GM23248 (cell line): Measurements from ENCODE around the gene KCND2. TPM values are rescaled to one million over a fixed set of nuclear protein-coding genes. Genes with fewer than 3 reads are reported as not detected.

Experiments used
- DNase-seq: peaks from one replicate; pipeline ENCODE4 v3.0.0-alpha.2; 2015
- H2AFZ ChIP-seq: fragments of 200-600 bp; sonication (generic); 2 replicates; pipeline ENCODE4 v1.6.1; 2016; ENCODE audit warnings: antibody characterized with exemption
- H3F3A ChIP-seq: fragments of 200-600 bp; sonication (generic); 2 replicates; pipeline ENCODE4 v1.6.1; 2016; ENCODE audit warnings: mild to moderate bottlenecking, antibody characterized with exemption, mixed run types; ENCODE audit not compliant: insufficient read depth
- H3K27ac ChIP-seq: fragments of 200-600 bp; sonication (generic); 2 replicates; pipeline ENCODE4 v1.5.1; 2016; ENCODE audit warnings: mild to moderate bottlenecking
- H3K27me3 ChIP-seq: fragments of 200-600 bp; sonication (generic); replicated peaks from 2 replicates; pipeline ENCODE4 v1.6.1; 2016; ENCODE audit warnings: mild to moderate bottlenecking; ENCODE audit not compliant: insufficient read depth
- H3K36me3 ChIP-seq: fragments of 200-600 bp; sonication (generic); 2 replicates; pipeline ENCODE4 v1.6.1; 2016; ENCODE audit warnings: low read depth, mild to moderate bottlenecking
- H3K4me1 ChIP-seq: fragments of 200-600 bp; sonication (generic); 2 replicates; pipeline ENCODE4 v1.6.1; 2016; ENCODE audit warnings: mild to moderate bottlenecking; ENCODE audit not compliant: insufficient read depth
- H3K4me2 ChIP-seq: fragments of 200-600 bp; sonication (generic); one replicate; pipeline ENCODE4 v1.6.1; 2016; ENCODE audit warnings: mild to moderate bottlenecking; ENCODE audit not compliant: unreplicated experiment
- H3K4me3 ChIP-seq: fragments of 200-600 bp; sonication (generic); 2 replicates; pipeline ENCODE4 v1.5.1; 2016; ENCODE audit warnings: mild to moderate bottlenecking
- H3K79me2 ChIP-seq: fragments of 200-600 bp; sonication (generic); 2 replicates; pipeline ENCODE4 v1.6.1; 2016; ENCODE audit warnings: mild to moderate bottlenecking; ENCODE audit not compliant: insufficient read depth
- H3K9ac ChIP-seq: fragments of 200-600 bp; sonication (generic); 2 replicates; pipeline ENCODE4 v1.6.1; 2016; ENCODE audit warnings: mild to moderate bottlenecking
- H3K9me2 ChIP-seq: fragments of 200-600 bp; sonication (generic); 2 replicates; pipeline ENCODE4 v1.6.1; 2016; ENCODE audit warnings: mixed run types, mild to moderate bottlenecking, moderate library complexity; ENCODE audit not compliant: insufficient read depth
- H3K9me3 ChIP-seq: fragments of 200-600 bp; sonication (generic); one replicate; pipeline ENCODE4 v1.6.1; 2017; ENCODE audit warnings: low read depth
- H4K20me1 ChIP-seq: fragments of 200-600 bp; sonication (generic); 2 replicates; pipeline ENCODE4 v1.6.0; 2016; ENCODE audit not compliant: insufficient read depth
- EZH2 ChIP-seq: fragments of 200-600 bp; sonication (generic); IDR thresholded peaks from 2 replicates; pipeline ENCODE4 v1.6.1; 2018; ENCODE audit warnings: antibody characterized with exemption, mild to moderate bottlenecking; ENCODE audit not compliant: insufficient read depth, poor library complexity, severe bottlenecking
- EZH2phosphoT487 ChIP-seq: fragments of 200-600 bp; sonication (generic); IDR thresholded peaks from 2 replicates; pipeline ENCODE4 v1.6.1; 2018; ENCODE audit warnings: antibody characterized with exemption, moderate library complexity, mild to moderate bottlenecking, low read depth; ENCODE audit not compliant: insufficient read depth
- WGBS, 2 experiments: methylation state at CpG; one replicate each; pipeline ENCODE4 v1.1.6; 2015 to 2017; ENCODE audit warnings: low lambda C conversion rate in 2 of 2, low coverage in 1 of 2; ENCODE audit errors: missing lambda C conversion rate in 2 of 2; 5-methylcytosine and 5-hydroxymethylcytosine counted together
- in situ Hi-C: fragments of 300-500 bp; cut with MboI; formaldehyde crosslinking; loops from 2 replicates; pipeline ENCODE4 v1.15.0; 2020
- polyA plus RNA-seq: library from polyadenylated mRNA; unstranded; fragments of >200 nt; fragmentation: Nextera tagmentation; extraction: Ambion mirVana; gene quantifications from 2 replicates; pipeline ENCODE4 v1.2.1, GENCODE V29; 2016
- total RNA-seq: library from RNA; depleted of rRNA; stranded (reverse); fragments of >200 nt; shearing (Covaris generic); gene quantifications from 2 replicates; pipeline ENCODE4 v1.2.3, GENCODE V29; 2014

The KCND2 gene
- total and polyA plus RNA-seq, 2 experiments from 2014 or later, result 0.35 to 1.5 TPM

DNA sequence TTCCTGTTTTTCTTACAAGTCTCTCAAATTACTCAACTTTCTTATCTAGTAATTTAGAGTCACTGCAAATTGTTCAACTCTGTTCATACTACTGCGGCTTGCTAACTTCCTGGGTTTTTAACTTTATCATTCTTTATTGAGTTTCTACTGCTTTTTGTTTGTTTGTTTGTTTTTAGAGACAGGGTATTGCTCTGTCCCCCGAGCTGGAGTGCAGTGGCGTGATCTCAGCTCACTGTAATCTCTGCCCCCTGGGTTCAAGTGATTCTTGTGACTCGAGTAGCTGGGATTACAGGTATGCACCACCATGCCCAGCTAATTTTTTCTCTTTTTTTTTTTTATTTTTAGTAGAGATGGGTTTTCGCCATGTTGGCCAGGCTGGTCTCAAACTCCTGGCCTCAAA, 402.1 kb downstream of the KCND2 start:
- H3K36me3 ChIP-seq, result no peaks in the 10 kb centered on the region
- in situ Hi-C loops, result no loop called here
- 41 to 45% methylated on average over 5 of the region's 5 CpGs for WGBS, 2 experiments
- H3K9me3 ChIP-seq, result no peaks in the 10 kb centered on the region
- H3K79me2 ChIP-seq, result no peaks in the 10 kb centered on the region
- no peak overlapping the region for H3K4me2 ChIP-seq
- no peak overlapping the region for H3K9ac ChIP-seq
- H3F3A ChIP-seq, result no peaks in the 10 kb centered on the region
- H3K4me3 ChIP-seq, result no peak overlapping the region
- DNase-seq, result no peak
- TF ChIP-seq EZH2phosphoT487, result no peak
- no peak for TF ChIP-seq EZH2
- no peaks in the 10 kb centered on the region for H3K9me2 ChIP-seq
- no peak overlapping the region for H2AFZ ChIP-seq
- no peaks in the 10 kb centered on the region for H3K27me3 ChIP-seq
- no peak overlapping the region for H3K27ac ChIP-seq
- no peaks in the 10 kb centered on the region for H4K20me1 ChIP-seq
- no peaks in the 10 kb centered on the region for H3K4me1 ChIP-seq

DNA sequence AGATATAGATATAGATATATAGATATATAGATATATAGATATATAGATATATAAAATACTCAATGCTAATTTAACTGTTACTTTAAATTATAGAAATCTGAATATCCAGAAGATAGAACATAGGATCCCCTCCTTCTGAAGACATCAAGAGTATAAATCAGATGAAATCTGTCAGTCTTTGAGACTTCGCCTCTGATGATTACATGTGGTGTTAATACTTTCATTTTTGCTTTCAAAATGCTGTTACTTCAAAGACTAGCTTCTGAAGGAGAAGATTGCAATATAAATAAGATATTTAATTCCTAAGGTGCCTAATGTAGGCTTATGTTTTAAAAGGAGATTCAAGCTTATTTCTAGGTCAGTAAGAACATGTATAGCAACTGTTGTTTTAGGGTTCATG, 404.6 kb downstream of the KCND2 start:
- Histone ChIP-seq H3F3A (no peaks in the 10 kb centered on the region), H3K9ac (no peak overlapping the region), H3K27ac (no peak overlapping the region), H3K27me3 (no peaks in the 10 kb centered on the region), H3K79me2 (no peaks in the 10 kb centered on the region), H2AFZ (no peak overlapping the region), H4K20me1 (no peaks in the 10 kb centered on the region), H3K4me1 (no peaks in the 10 kb centered on the region), H3K9me3 (no peaks in the 10 kb centered on the region), H3K9me2 (no peaks in the 10 kb centered on the region), H3K4me2 (no peak overlapping the region), H3K36me3 (no peaks in the 10 kb centered on the region), H3K4me3 (no peak overlapping the region)
- WGBS, 2 experiments, result 33 to 36% methylated on average over 1 of the region's 1 CpG
- TF ChIP-seq EZH2phosphoT487, result no peak
- no peak for TF ChIP-seq EZH2
- DNase-seq, result no peak
- in situ Hi-C loops, result no loop called here

DNA sequence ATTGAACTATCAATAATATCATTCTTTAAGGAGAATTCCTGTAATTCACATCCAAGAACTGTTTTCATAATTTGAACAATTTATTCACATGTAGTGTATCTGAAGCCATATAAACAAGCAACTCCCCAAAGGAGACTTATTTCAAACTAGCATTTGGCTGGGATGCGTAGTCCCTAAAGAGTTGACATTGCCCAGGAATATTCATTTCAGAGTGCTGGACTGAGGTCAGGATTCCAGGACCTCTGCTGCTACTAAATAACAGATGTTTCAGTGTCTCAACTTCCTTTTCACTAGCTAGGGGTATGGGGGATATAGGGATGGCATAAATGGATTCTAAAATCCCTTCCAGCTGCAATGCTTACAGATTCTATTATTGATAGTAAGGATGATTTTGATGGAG, 408.0 kb downstream of the KCND2 start:
- no peak overlapping the region for H3K4me3 ChIP-seq
- H3K9ac ChIP-seq, result no peak overlapping the region
- H3F3A ChIP-seq, result no peaks in the 10 kb centered on the region
- H2AFZ ChIP-seq, result no peak overlapping the region
- no peak overlapping the region for H3K27ac ChIP-seq
- WGBS, 2 experiments, result 53 to 54% methylated on average over 1 of the region's 1 CpG
- TF ChIP-seq EZH2 (no peak), EZH2phosphoT487 (no peak)
- in situ Hi-C loops, result no loop called here
- DNase-seq, result no peak
- no peaks in the 10 kb centered on the region for H3K27me3 ChIP-seq
- H3K4me1 ChIP-seq, result no peaks in the 10 kb centered on the region
- no peak overlapping the region for H3K4me2 ChIP-seq
- H4K20me1 ChIP-seq, result no peaks in the 10 kb centered on the region
- no peaks in the 10 kb centered on the region for H3K36me3 ChIP-seq
- no peaks in the 10 kb centered on the region for H3K9me3 ChIP-seq
- no peaks in the 10 kb centered on the region for H3K9me2 ChIP-seq
- H3K79me2 ChIP-seq, result no peaks in the 10 kb centered on the region

DNA sequence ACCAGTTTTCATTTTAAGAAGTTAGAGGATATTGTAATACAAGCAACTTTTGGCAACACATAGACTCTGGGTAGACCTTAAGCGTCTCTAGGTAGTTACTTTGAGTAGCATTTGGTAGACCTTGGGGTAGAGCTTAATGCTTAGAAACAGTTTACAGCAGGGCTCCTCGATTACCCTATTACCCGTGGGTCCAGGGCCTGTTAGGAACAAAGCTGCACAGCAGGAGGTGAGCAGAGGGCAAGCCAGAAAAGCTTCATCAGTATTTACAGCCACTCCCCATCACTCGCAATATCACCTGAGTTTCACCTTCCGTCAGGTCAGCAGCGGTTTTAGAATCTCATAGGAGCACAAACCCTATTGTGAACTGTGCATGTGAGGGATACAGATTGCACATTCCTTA, 411.5 kb downstream of the KCND2 start:
- Histone ChIP-seq H4K20me1 (no peaks in the 10 kb centered on the region), H3K79me2 (no peaks in the 10 kb centered on the region), H3K4me3 (no peak overlapping the region), H3K4me2 (no peak overlapping the region), H3K9ac (no peak overlapping the region), H2AFZ (no peak overlapping the region), H3K36me3 (no peaks in the 10 kb centered on the region), H3K4me1 (no peaks in the 10 kb centered on the region), H3K27me3 (no peaks in the 10 kb centered on the region), H3K27ac (no peak overlapping the region), H3F3A (no peaks in the 10 kb centered on the region), H3K9me2 (no peaks in the 10 kb centered on the region), H3K9me3 (no peaks in the 10 kb centered on the region)
- 40 to 60% methylated on average over 6 of the region's 6 CpGs for WGBS, 2 experiments
- TF ChIP-seq EZH2 (no peak), EZH2phosphoT487 (no peak)
- DNase-seq, result no peak
- in situ Hi-C loops, result no loop called here

DNA sequence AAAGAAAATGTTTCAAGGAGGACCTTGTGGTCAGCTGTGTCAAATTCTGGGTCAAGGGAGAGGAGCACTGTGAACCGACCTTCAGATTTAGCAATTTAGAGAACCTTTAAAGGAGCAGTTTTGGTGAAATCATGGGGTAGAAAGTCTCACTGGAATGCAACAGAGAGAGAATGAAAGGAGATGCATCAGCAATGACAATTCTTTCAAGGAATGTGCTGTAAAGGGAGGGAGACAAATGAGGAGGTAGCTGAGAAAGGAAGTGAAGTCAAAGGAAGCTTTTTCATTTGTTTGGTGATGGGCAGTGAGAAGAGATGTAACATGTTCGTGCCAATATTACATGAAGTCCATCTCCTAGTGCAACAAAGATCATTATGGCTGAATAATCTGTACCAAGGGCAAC, 418.9 kb downstream of the KCND2 start:
- Histone ChIP-seq H3K9me3 (no peaks in the 10 kb centered on the region), H3K4me3 (no peak overlapping the region), H3K27me3 (no peaks in the 10 kb centered on the region), H3K27ac (no peak overlapping the region), H4K20me1 (no peaks in the 10 kb centered on the region), H3K4me1 (no peaks in the 10 kb centered on the region), H3K36me3 (no peaks in the 10 kb centered on the region), H3F3A (no peaks in the 10 kb centered on the region), H3K4me2 (no peak overlapping the region), H3K9me2 (no peaks in the 10 kb centered on the region), H3K9ac (no peak overlapping the region), H3K79me2 (no peaks in the 10 kb centered on the region), H2AFZ (no peak overlapping the region; the same call in 1 of the 2 replicates)
- 30 to 38% methylated on average over 2 of the region's 2 CpGs for WGBS, 2 experiments
- peak; percentile 16 for DNase-seq
- no peak for TF ChIP-seq EZH2
- no peak for TF ChIP-seq EZH2phosphoT487
- in situ Hi-C loops, result no loop called here
